ENCODE results near the gene GFRA3. TPM values are rescaled to one million over a fixed set of nuclear protein-coding genes. Genes with fewer than 3 reads are reported as not detected.

GFRA3 gene
- total RNA-seq, 1 donor from 2014 or later: 0.16 TPM

DNA sequence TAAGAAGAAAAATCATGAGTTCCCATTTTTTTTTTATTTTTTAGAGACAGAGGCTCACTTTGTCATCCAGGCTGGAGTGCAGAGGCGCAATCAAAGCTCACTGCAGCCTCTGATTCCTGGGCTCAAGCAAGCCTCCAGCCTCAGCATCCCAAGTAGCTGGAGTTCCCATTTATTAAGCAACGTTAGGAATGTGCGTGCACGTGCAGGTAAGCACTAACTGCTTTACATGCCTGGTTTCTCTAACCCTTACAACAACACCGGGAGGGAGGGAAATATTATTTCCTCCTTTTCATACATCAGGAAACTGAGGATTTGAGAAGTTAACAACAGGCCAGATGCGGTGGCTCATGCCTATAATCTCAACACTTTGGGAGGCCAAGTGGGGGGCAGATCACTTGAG is 45.0 kb downstream of the GFRA3 start:
- H3K27me3 ChIP-seq (ENCODE audit: insufficient read depth, low read length): no peaks in the 10 kb centered on the region
- H2AFZ ChIP-seq (ENCODE audit: low read depth, low read length): no peak overlapping the region
- H4K20me1 ChIP-seq (ENCODE audit: insufficient read depth, low read length): no peaks in the 10 kb centered on the region
- H3K4me3 ChIP-seq (ENCODE audit: insufficient read depth, low read depth, low read length): no peak overlapping the region
- no peak overlapping the region for H3K9ac ChIP-seq (ENCODE audit: low read length)
- no peak for DNase-seq (ENCODE audit: low read depth)
- no peaks in the 10 kb centered on the region for H3K79me2 ChIP-seq (ENCODE audit: insufficient read depth, low read length)
- peak overlapping the region; percentile 50 for H3K4me3 Mint-ChIP-seq (ENCODE audit: unreplicated experiment)
- TF ChIP-seq, protein P1, sequence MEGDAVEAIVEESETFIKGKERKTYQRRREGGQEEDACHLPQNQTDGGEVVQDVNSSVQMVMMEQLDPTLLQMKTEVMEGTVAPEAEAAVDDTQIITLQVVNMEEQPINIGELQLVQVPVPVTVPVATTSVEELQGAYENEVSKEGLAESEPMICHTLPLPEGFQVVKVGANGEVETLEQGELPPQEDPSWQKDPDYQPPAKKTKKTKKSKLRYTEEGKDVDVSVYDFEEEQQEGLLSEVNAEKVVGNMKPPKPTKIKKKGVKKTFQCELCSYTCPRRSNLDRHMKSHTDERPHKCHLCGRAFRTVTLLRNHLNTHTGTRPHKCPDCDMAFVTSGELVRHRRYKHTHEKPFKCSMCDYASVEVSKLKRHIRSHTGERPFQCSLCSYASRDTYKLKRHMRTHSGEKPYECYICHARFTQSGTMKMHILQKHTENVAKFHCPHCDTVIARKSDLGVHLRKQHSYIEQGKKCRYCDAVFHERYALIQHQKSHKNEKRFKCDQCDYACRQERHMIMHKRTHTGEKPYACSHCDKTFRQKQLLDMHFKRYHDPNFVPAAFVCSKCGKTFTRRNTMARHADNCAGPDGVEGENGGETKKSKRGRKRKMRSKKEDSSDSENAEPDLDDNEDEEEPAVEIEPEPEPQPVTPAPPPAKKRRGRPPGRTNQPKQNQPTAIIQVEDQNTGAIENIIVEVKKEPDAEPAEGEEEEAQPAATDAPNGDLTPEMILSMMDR (IDR thresholded peaks at IDR 0.05; ENCODE audit: insufficient read depth, low read depth, low read length): no peak
- no peak for TF ChIP-seq EZH2 (IDR thresholded peaks at IDR 0.05; ENCODE audit: insufficient read depth, low read length)
- H3K9me3 Mint-ChIP-seq (ENCODE audit: unreplicated experiment): peaks cover 7% of the 10 kb centered on the region
- peaks cover 2% of the 10 kb centered on the region for H3K36me3 Mint-ChIP-seq (ENCODE audit: low read depth, unreplicated experiment)
- no peak overlapping the region for H3K27ac ChIP-seq (ENCODE audit: low read depth, low read length)
- no peak overlapping the region for H3K4me2 ChIP-seq (ENCODE audit: low read length)
- no peak for FAIRE-seq
- H3K4me1 ChIP-seq (ENCODE audit: insufficient read depth, low read length): peaks cover 11% of the 10 kb centered on the region
- no peaks in the 10 kb centered on the region for H3K9me3 ChIP-seq (ENCODE audit: insufficient read depth, low read depth, low read length)
- H3K27ac Mint-ChIP-seq (ENCODE audit: unreplicated experiment): no peak overlapping the region
- peaks cover 13% of the 10 kb centered on the region for H3K4me1 Mint-ChIP-seq (ENCODE audit: low read depth, unreplicated experiment)
- H3K36me3 ChIP-seq (ENCODE audit: insufficient read depth, low read length): no peaks in the 10 kb centered on the region
- H3K27me3 Mint-ChIP-seq (ENCODE audit: low read depth, unreplicated experiment): peaks cover under 1% of the 10 kb centered on the region

- Histone ChIP-seq H3K9ac (ENCODE audit: low read length) (no peak overlapping the region), H3K27me3 (ENCODE audit: insufficient read depth, low read length) (no peaks in the 10 kb centered on the region), H2AFZ (ENCODE audit: low read depth, low read length) (no peak overlapping the region), H3K79me2 (ENCODE audit: insufficient read depth, low read length) (no peaks in the 10 kb centered on the region), H3K4me1 (ENCODE audit: insufficient read depth, low read length) (peaks cover 11% of the 10 kb centered on the region), H3K27ac (ENCODE audit: low read depth, low read length) (no peak overlapping the region), H4K20me1 (ENCODE audit: insufficient read depth, low read length) (no peaks in the 10 kb centered on the region), H3K9me3 (ENCODE audit: insufficient read depth, low read depth, low read length) (no peaks in the 10 kb centered on the region), H3K36me3 (ENCODE audit: insufficient read depth, low read length) (no peaks in the 10 kb centered on the region), H3K4me3 (ENCODE audit: insufficient read depth, low read depth, low read length) (no peak overlapping the region), H3K4me2 (ENCODE audit: low read length) (no peak overlapping the region)
- DNase-seq (ENCODE audit: low read depth) (no peak), FAIRE-seq (no peak)
- peaks cover 2% of the 10 kb centered on the region for H3K36me3 Mint-ChIP-seq (ENCODE audit: low read depth, unreplicated experiment)
- H3K27me3 Mint-ChIP-seq (ENCODE audit: low read depth, unreplicated experiment): peaks cover 2% of the 10 kb centered on the region
- TF ChIP-seq EZH2 (IDR thresholded peaks at IDR 0.05; ENCODE audit: insufficient read depth, low read length): no peak
- TF ChIP-seq, protein P1 (IDR thresholded peaks at IDR 0.05; ENCODE audit: insufficient read depth, low read depth, low read length): no peak
- H3K9me3 Mint-ChIP-seq (ENCODE audit: unreplicated experiment): peaks cover 7% of the 10 kb centered on the region
- H3K27ac Mint-ChIP-seq (ENCODE audit: unreplicated experiment): no peak overlapping the region
- H3K4me3 Mint-ChIP-seq (ENCODE audit: unreplicated experiment): no peak overlapping the region
- peaks cover 13% of the 10 kb centered on the region for H3K4me1 Mint-ChIP-seq (ENCODE audit: low read depth, unreplicated experiment)
Observed at GRCh38 chr5:138226910-138227309, 47.5 kb downstream of the GFRA3 start.

- no peak overlapping the region for H3K4me3 ChIP-seq (ENCODE audit: insufficient read depth, low read depth, low read length)
- TF ChIP-seq EZH2 (IDR thresholded peaks at IDR 0.05; ENCODE audit: insufficient read depth, low read length): no peak
- TF ChIP-seq, protein P1 (IDR thresholded peaks at IDR 0.05; ENCODE audit: insufficient read depth, low read depth, low read length): no peak
- H3K9me3 ChIP-seq (ENCODE audit: insufficient read depth, low read depth, low read length): no peaks in the 10 kb centered on the region
- no peaks in the 10 kb centered on the region for H3K27me3 ChIP-seq (ENCODE audit: insufficient read depth, low read length)
- FAIRE-seq (no peak), DNase-seq (ENCODE audit: low read depth) (no peak)
- H3K27ac ChIP-seq (ENCODE audit: low read depth, low read length): no peak overlapping the region
- H3K9me3 Mint-ChIP-seq (ENCODE audit: unreplicated experiment): peaks cover 7% of the 10 kb centered on the region
- no peaks in the 10 kb centered on the region for H3K4me1 Mint-ChIP-seq (ENCODE audit: low read depth, unreplicated experiment)
- no peak overlapping the region for H3K27ac Mint-ChIP-seq (ENCODE audit: unreplicated experiment)
- no peaks in the 10 kb centered on the region for H3K79me2 ChIP-seq (ENCODE audit: insufficient read depth, low read length)
- no peak overlapping the region for H2AFZ ChIP-seq (ENCODE audit: low read depth, low read length)
- H3K4me3 Mint-ChIP-seq (ENCODE audit: unreplicated experiment): no peak overlapping the region
- H3K36me3 Mint-ChIP-seq (ENCODE audit: low read depth, unreplicated experiment): peaks cover 2% of the 10 kb centered on the region
- H3K36me3 ChIP-seq (ENCODE audit: insufficient read depth, low read length): no peaks in the 10 kb centered on the region
- no peak overlapping the region for H3K9ac ChIP-seq (ENCODE audit: low read length)
- H3K4me2 ChIP-seq (ENCODE audit: low read length): no peak overlapping the region
- no peaks in the 10 kb centered on the region for H3K4me1 ChIP-seq (ENCODE audit: insufficient read depth, low read length)
- no peaks in the 10 kb centered on the region for H4K20me1 ChIP-seq (ENCODE audit: insufficient read depth, low read length)
- H3K27me3 Mint-ChIP-seq (ENCODE audit: low read depth, unreplicated experiment): peaks cover 3% of the 10 kb centered on the region
Observed at GRCh38 chr5:138224712-138225111, 49.7 kb downstream of the GFRA3 start.

Measured in astrocyte (in vitro differentiated cells and primary cell).